ENCODE measurements around the gene ATP5PO.

Gene ATP5PO, protein sequence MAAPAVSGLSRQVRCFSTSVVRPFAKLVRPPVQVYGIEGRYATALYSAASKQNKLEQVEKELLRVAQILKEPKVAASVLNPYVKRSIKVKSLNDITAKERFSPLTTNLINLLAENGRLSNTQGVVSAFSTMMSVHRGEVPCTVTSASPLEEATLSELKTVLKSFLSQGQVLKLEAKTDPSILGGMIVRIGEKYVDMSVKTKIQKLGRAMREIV

DNA sequence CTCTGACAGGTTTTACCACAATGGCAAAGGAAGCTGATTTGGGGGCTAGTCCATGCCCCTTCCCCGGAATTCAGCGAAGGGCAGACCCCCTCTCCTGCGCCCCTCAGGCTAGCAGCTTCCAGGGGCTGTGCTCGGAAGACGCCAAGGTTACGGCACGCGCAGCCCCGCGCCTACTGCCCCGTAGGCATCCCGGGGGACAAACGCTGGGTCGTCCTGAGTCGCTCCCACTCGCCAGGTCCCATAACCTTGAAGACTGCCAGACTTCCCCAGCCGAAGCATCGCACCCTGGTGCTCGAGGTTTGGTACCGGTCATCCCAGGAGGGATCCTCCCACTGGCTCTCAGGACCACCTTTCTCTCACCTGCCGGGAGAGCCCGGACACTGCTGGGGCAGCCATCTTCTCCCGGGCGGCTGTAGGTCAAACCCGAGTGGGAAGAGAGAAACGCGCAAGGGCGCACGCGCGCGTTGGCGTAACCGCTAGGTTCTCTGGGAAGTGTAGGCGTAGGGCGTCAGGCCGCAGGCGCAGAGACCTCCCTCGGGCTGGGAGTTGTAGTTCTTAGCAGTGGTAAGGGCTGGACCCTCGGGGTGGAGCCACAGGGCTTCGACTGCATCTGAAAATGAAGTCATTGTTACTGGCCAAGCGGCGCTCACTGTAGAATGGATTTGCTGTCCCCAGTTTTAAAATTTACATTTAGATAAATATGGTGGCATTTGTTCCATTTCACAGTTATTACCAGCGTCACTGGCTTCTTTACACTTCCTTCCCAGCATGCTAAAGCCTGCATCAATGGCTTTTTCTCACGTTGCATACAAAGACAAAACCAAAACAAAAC, at the start of gene ATP5PO:
ATP5PO (minus strand) TSS at position 437 of the 832 bp plus-strand sequence; CDS start at position 396, 41 bp downstream.
- peak; percentile 99 for DNase-seq (ENCODE audit: extremely low spot score)
- ChIA-PET CTCF (interaction anchor here (1.3 kb wide), 1 partner anchor 8 kb away, joined by 5 read pairs; no protein-coding TSS in a partner anchor), POLR2A (no interaction called here)
- TF ChIP-seq ELF4 (IDR thresholded peaks at IDR 0.05), result peak; percentile 45; the same call in 1 of the 2 replicates
- TF ChIP-seq L3MBTL2 (conservative IDR thresholded peaks at IDR 0.05), result peak; percentile 37; the same call in 1 of the 2 replicates
- TF ChIP-seq SUZ12 (IDR thresholded peaks at IDR 0.05), result peak; percentile 51; the same call in 1 of the 2 replicates
- no peak for TF ChIP-seq TARDBP (IDR thresholded peaks at IDR 0.05)

DNA sequence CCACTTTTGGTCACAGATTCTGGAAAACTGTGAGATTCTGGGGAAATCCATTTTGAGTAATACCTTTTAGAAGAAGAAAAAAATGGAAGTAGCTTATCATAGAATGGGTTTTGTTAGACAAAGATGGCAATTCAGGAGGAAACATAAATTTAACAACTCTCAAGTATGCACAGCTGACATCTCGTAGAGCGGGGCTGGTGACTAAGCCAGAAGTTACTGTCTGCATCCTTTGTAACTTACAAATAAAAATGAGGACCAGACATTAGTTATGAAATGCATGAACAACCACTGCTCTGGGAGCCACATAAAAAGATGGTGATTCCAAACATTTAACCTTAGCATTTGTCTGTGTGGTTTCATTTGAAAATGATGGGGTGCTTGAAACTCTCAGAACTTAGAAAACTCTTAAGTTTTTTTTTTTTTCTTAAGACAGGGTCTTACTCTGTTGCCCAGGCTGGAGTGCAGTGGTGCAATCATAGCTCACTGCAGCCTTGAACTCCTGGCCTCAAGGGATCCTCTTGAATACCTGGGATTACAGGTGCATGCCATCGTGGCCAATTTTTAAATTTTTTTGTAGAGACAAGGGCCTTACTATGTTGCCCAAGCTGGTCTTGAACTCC, 49.2 kb upstream of the ATP5PO start:
- TF ChIP-seq FOXM1 (IDR thresholded peaks at IDR 0.05; ENCODE audit: borderline replicate concordance) (no peak), TARDBP (IDR thresholded peaks at IDR 0.05) (no peak), BHLHE40 (IDR thresholded peaks at IDR 0.05; ENCODE audit: borderline replicate concordance) (no peak), FOXK2 (IDR thresholded peaks at IDR 0.05) (no peak)
- TF ChIP-seq, protein P1, sequence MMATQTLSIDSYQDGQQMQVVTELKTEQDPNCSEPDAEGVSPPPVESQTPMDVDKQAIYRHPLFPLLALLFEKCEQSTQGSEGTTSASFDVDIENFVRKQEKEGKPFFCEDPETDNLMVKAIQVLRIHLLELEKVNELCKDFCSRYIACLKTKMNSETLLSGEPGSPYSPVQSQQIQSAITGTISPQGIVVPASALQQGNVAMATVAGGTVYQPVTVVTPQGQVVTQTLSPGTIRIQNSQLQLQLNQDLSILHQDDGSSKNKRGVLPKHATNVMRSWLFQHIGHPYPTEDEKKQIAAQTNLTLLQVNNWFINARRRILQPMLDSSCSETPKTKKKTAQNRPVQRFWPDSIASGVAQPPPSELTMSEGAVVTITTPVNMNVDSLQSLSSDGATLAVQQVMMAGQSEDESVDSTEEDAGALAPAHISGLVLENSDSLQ (IDR thresholded peaks at IDR 0.05), result no peak
- ChIA-PET CTCF (no interaction called here), POLR2A (no interaction called here)
- no peak for DNase-seq (ENCODE audit: extremely low spot score)

DNA sequence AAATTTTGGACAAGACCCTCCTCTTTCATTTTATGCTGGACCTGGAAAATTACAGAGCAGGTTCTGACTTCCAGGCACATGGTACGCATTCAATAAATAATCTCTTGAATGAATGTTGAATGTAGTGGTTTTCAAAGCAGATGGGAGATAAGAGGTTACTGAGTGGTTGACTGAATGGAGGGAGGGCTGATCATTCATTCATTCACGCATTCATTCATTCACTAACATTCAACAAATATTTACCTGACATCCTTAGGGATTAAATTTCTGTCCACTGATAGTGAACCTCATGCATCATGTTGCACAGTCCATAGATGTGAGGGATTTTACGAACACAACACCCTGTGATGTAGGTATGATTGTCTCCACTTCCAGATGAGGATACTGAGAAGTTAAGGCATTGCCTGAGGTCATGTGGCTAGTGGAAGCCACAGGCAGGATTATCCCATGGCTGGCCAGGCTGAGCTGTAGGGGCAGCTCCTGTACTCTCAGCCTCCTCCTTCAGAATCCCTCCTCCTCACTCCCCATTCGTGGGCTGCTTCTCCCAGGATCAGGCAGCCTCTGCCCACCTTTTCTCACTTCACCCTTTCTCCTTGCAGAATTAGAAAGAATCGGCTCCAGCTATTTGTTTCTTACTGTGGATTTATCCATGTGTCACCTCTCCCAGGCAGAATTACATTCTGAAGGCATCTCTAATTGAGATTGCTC, 48.4 kb upstream of the ATP5PO start:
- POLR2A ChIA-PET, result no interaction called here
- TF ChIP-seq FOXM1 (IDR thresholded peaks at IDR 0.05; ENCODE audit: borderline replicate concordance) (no peak), ZNF384 (IDR thresholded peaks at IDR 0.05) (no peak), FOXK2 (IDR thresholded peaks at IDR 0.05) (no peak), BHLHE40 (IDR thresholded peaks at IDR 0.05; ENCODE audit: borderline replicate concordance) (no peak), LEF1 (IDR thresholded peaks at IDR 0.05; ENCODE audit: borderline replicate concordance) (no peak), TARDBP (IDR thresholded peaks at IDR 0.05) (no peak), SUZ12 (IDR thresholded peaks at IDR 0.05) (no peak), NFRKB (IDR thresholded peaks at IDR 0.05) (no peak), SP1 (IDR thresholded peaks at IDR 0.05) (no peak), FOXA1 (IDR thresholded peaks at IDR 0.05) (no peak), ELF4 (IDR thresholded peaks at IDR 0.05) (no peak), L3MBTL2 (conservative IDR thresholded peaks at IDR 0.05) (no peak), HDGF (IDR thresholded peaks at IDR 0.05; ENCODE audit: borderline replicate concordance) (no peak), CTBP1 (IDR thresholded peaks at IDR 0.05; ENCODE audit: borderline replicate concordance) (no peak), ARNT (IDR thresholded peaks at IDR 0.05) (no peak)
- TF ChIP-seq, protein P1 (IDR thresholded peaks at IDR 0.05), result no peak
- CTCF ChIA-PET, result interaction anchor here (0.6 kb wide), 1 partner anchor 41 kb away, joined by 3 read pairs; no protein-coding TSS in a partner anchor
- no peak for DNase-seq (ENCODE audit: extremely low spot score)

DNA sequence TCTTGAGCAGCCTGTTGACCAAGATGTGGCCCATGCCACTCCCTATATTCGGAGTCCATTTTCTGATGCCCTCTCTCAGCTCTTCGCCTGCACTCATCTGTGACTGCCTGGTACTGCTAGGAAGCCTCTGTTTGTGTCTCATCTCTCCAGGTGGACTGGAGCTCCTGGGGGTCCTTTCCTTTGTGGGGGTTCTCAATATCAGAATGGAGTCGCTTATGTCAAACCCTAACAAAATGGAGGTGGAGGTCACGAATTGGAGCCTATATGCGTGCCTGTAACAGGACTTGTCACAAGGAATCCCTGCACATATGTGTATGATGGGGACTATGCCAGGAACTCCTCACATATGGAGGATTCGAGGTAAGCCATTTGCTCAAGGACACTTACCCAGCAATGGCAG, 46.7 kb upstream of the ATP5PO start:
- CTCF ChIA-PET, result no interaction called here
- TF ChIP-seq FOXA1 (IDR thresholded peaks at IDR 0.05), result no peak
- TF ChIP-seq ARNT (IDR thresholded peaks at IDR 0.05), result no peak
- TF ChIP-seq CTBP1 (IDR thresholded peaks at IDR 0.05; ENCODE audit: borderline replicate concordance), result no peak
- TF ChIP-seq ELF4 (IDR thresholded peaks at IDR 0.05), result no peak
- no peak for TF ChIP-seq SP1 (IDR thresholded peaks at IDR 0.05)
- TF ChIP-seq TARDBP (IDR thresholded peaks at IDR 0.05), result no peak
- POLR2A ChIA-PET, result interaction anchor here (0.6 to 1.2 kb wide), 2 partner anchors 8 to 14 kb away, joined by 3 to 4 read pairs; no protein-coding TSS in a partner anchor
- no peak for DNase-seq (ENCODE audit: extremely low spot score)

DNA sequence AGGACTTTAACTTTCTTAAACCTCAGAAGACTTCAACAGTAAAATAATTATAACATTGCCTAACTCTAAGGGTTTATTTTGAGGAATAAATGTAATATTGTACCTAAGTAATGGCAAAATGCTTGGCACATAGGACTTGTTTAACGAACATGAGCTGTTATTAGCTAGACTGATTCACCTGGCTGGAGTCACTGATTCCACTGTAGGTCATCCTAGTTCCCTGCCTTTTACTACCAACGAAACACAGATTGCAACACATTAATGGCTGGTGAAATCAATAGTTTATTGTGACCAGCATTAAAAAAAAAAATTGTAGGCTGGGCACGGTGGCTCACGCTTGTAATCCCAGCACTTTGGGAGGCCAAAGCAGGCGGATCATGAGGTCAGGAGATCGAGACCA, 45.5 kb upstream of the ATP5PO start:
- ChIA-PET POLR2A (no interaction called here), CTCF (no interaction called here)
- DNase-seq (ENCODE audit: extremely low spot score), result no peak
- no peak for TF ChIP-seq FOXK2 (IDR thresholded peaks at IDR 0.05)
- no peak for TF ChIP-seq ZNF384 (IDR thresholded peaks at IDR 0.05)
- TF ChIP-seq SUZ12 (IDR thresholded peaks at IDR 0.05), result no peak

DNA sequence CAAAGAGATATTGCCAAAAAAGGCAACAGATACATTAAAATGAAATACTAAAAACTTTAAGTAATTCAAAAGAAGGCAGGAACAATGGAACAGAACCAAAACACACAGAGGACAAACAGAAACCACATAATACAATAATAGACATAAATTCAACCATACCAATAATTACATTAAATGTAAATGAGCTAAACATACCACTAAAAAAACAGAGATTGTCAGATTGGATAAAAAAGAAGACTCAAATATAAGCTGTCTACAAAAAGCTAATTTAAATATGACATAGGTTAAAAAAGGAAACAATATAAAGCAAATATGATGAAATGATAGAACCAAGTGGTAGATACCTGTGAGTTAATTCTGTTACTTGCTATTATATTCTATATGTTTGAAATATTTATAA, 44.1 kb upstream of the ATP5PO start:
- POLR2A ChIA-PET, result no interaction called here
- CTCF ChIA-PET, result no interaction called here
- no peak for TF ChIP-seq ARNT (IDR thresholded peaks at IDR 0.05)
- TF ChIP-seq, protein P1 (IDR thresholded peaks at IDR 0.05), result no peak

More for the DNA sequence above, 44.1 kb upstream of the ATP5PO start:
- no peak for DNase-seq (ENCODE audit: extremely low spot score)

Measured in HEK293T (cell line).